ENCODE measurements around the gene ADAMTS2. TPM values are rescaled to one million over a fixed set of nuclear protein-coding genes. Genes with fewer than 3 reads are reported as not detected.
A peak's percentile ranks its signal among the peaks of the same experiment; 100 is the strongest.

Gene ADAMTS2
- total and polyA plus RNA-seq, 12 donors = 4.3 to 70.3 (median 22.4) TPM

DNA sequence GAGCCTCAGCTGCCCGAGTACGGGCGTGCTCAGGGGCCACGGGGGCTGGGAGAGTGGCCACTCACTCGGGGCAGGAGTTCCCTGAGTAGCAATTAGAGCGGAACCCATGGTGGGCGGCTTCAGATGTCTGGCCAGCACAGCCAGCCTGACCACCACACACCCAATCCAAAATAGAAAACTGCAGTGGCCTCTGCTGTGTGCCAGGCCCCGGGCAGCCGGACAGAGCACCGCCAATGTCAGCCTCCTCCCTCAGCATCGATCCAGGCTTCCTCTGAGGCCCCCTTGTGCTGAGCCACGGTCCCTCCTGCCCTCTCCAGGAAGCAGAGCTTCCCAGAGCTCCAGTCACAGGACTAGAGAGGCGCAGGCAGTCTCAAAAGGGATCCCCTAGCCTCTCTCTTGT lies 2.7 kb downstream of the ADAMTS2 start:
- intact Hi-C loops (cut with DNase I) = loop anchor here in 1 of 2 donors (10.0 kb wide), 1 partner anchor 152 kb away; no protein-coding TSS in a partner anchor
- Histone ChIP-seq H3K4me3 (peak overlapping the region in 1 of 4 donors; percentile 64), H3K9me3 (replicated peaks in 1 of 3) (no peaks in the 10 kb centered on the region), H3K36me3 (replicated peaks in 1 of 2) (no peaks in the 10 kb centered on the region), H3K27ac (peak overlapping the region in 1 of 5 donors; percentile 36), H3K4me1 (replicated peaks in 1 of 2) (peaks cover 0 to 6% of the 10 kb centered on the region in 2 donors), H3K27me3 (peaks cover 10% of the 10 kb centered on the region)
- 33 to 56% (median 40%) methylated on average over 7 to 13 of the region's 13 CpGs for WGBS, 4 donors
- TF ChIP-seq, protein P1, sequence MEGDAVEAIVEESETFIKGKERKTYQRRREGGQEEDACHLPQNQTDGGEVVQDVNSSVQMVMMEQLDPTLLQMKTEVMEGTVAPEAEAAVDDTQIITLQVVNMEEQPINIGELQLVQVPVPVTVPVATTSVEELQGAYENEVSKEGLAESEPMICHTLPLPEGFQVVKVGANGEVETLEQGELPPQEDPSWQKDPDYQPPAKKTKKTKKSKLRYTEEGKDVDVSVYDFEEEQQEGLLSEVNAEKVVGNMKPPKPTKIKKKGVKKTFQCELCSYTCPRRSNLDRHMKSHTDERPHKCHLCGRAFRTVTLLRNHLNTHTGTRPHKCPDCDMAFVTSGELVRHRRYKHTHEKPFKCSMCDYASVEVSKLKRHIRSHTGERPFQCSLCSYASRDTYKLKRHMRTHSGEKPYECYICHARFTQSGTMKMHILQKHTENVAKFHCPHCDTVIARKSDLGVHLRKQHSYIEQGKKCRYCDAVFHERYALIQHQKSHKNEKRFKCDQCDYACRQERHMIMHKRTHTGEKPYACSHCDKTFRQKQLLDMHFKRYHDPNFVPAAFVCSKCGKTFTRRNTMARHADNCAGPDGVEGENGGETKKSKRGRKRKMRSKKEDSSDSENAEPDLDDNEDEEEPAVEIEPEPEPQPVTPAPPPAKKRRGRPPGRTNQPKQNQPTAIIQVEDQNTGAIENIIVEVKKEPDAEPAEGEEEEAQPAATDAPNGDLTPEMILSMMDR (IDR thresholded peaks at IDR 0.05) = peak in 1 of 6 experiments; percentile 21
- no peak for TF ChIP-seq POLR2A (IDR thresholded peaks at IDR 0.05)
- DNase-seq = no peak

DNA sequence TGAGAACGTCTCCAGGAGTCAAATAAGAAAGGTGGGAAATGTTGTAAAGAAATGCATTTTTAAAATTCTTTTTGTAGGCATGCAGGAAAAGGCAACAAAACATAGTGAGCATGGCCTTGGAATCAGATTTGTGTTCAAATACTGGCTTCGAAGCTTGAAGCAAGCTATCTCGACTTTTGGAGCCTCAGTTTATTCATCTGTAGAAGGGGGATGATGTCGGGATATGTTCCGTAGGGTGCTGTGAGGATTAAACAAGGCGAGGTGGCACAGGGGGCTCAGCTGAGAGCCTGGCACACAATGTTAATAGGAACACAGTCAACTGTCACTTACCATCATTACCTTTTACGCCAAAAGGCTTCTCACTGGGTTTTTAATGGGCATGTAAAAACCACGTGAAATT lies 4.8 kb downstream of the ADAMTS2 start:
- Histone ChIP-seq H3K9me3 (replicated peaks in 1 of 3) (no peaks in the 10 kb centered on the region), H3K36me3 (replicated peaks in 1 of 2) (no peaks in the 10 kb centered on the region), H3K27me3 (peaks cover 10% of the 10 kb centered on the region), H3K4me3 (no peak overlapping the region), H3K27ac (no peak overlapping the region), H3K4me1 (replicated peaks in 1 of 2) (peaks cover 0 to 6% of the 10 kb centered on the region in 2 donors)
- WGBS, 4 donors = 76 to 87% (median 81%) methylated on average over 8 of the region's 8 CpGs
- DNase-seq = no peak
- intact Hi-C loops (cut with DNase I) = loop anchor here in 1 of 2 donors (10.0 kb wide), 1 partner anchor 154 kb away; no protein-coding TSS in a partner anchor
- no peak for TF ChIP-seq POLR2A (IDR thresholded peaks at IDR 0.05)
- TF ChIP-seq, protein P1 (IDR thresholded peaks at IDR 0.05) = no peak

DNA sequence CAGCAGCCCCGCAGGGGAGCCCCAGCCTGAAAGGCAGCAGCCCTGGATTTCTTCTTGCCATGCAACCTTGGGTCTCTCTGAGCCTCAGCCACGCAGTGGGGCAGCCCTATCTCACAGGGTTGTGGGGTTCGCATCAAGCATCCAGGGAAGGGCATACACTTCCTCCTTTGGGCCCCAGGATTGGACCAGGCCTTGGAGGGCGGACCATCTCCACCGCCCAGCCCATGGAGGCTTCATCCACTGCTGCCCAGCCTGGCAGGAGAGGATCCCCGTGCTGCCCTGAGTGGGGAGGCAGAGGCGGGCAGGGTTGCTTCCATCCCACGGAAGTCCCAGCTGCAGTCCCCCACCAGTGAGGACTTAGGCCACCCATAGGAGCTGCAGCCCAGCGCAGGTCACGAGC lies 5.3 kb downstream of the ADAMTS2 start:
- intact Hi-C loops (cut with DNase I) = loop anchor here in 1 of 2 donors (10.0 kb wide), 2 partner anchors 155 to 175 kb away; no protein-coding TSS in a partner anchor
- Histone ChIP-seq H3K4me1 (replicated peaks in 1 of 2) (peaks cover 0 to 6% of the 10 kb centered on the region in 2 donors), H3K27me3 (peaks cover 10% of the 10 kb centered on the region), H3K27ac (no peak overlapping the region), H3K9me3 (replicated peaks in 1 of 3) (no peaks in the 10 kb centered on the region), H3K36me3 (replicated peaks in 1 of 2) (no peaks in the 10 kb centered on the region), H3K4me3 (no peak overlapping the region)
- WGBS, 4 donors = 91 to 98% (median 96%) methylated on average over 3 to 10 of the region's 10 CpGs
- TF ChIP-seq, protein P1 (IDR thresholded peaks at IDR 0.05) = no peak
- TF ChIP-seq POLR2A (IDR thresholded peaks at IDR 0.05) = no peak
- no peak for DNase-seq

DNA sequence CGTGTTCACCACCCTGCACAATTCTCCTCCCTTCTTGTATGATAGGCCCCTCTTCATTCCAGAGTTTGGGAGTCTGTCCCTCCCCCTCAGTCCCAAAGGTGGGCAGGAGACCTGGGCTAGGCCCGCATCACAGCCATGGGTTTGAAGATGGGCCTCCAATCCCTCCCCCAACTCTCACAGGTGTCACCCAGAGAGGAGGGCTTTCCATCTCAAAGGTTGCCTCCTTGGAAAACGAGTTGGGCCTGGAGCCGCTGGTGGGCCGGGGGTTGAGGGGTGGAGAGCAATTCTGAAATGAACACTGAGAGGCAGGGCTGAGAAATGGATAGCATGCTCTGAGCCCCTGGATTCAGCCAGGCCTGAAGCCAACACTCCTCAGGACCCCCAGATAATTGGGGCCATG lies 6.2 kb downstream of the ADAMTS2 start:
- no peak for TF ChIP-seq POLR2A (IDR thresholded peaks at IDR 0.05)
- TF ChIP-seq, protein P1 (IDR thresholded peaks at IDR 0.05) = no peak
- no peak overlapping the region for H3K27ac ChIP-seq
- WGBS, 4 donors = 78 to 93% (median 87%) methylated on average over 3 to 5 of the region's 5 CpGs
- no peak for DNase-seq
- peaks cover 0 to 2% of the 10 kb centered on the region in 2 donors for H3K4me1 ChIP-seq (replicated peaks in 1 of 2)
- intact Hi-C loops (cut with DNase I) = loop anchor here in 1 of 2 donors (10.0 kb wide), 1 partner anchor 174 kb away; no protein-coding TSS in a partner anchor
- H3K36me3 ChIP-seq (replicated peaks in 1 of 2) = no peaks in the 10 kb centered on the region
- H3K27me3 ChIP-seq = peaks cover 2% of the 10 kb centered on the region
- no peaks in the 10 kb centered on the region for H3K9me3 ChIP-seq (replicated peaks in 1 of 3)
- H3K4me3 ChIP-seq = no peak overlapping the region
